HG02678 (cell line): Measurements from ENCODE around the gene GTPBP6.
"Not testable (repeated sequence)": the region's sequence is repeated elsewhere in the genome, so short reads cannot be mapped to it uniquely, and the experiment has no call there.

Experiments
- ATAC-seq: cut with Tn5 transposase; IDR thresholded peaks from one replicate; pipeline ENCODE4 v1.9.1; 2021; ENCODE audit warnings: mild to moderate bottlenecking, moderate library complexity; ENCODE audit not compliant: unreplicated experiment

Gene GTPBP6

DNA sequence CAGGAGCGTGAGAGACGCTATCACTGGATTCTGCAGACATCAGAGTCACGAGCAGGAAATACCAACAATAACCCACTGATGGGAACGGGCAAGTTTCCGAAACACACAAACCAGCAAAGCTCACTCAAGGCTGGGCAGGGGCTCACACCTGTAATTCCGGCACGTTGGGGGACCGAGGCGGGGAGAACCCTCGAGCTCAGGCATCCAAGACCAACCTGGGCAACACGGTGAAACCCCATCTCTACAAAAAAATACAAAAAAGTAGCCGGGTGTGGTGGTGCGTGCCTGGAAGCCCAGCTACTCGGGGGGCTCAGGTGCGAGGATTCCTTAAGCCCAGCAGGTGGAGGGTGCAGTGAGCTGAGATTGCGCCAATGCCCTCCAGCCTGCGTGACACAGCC lies 17.2 kb upstream of the GTPBP6 start:
- no peak for ATAC-seq

DNA sequence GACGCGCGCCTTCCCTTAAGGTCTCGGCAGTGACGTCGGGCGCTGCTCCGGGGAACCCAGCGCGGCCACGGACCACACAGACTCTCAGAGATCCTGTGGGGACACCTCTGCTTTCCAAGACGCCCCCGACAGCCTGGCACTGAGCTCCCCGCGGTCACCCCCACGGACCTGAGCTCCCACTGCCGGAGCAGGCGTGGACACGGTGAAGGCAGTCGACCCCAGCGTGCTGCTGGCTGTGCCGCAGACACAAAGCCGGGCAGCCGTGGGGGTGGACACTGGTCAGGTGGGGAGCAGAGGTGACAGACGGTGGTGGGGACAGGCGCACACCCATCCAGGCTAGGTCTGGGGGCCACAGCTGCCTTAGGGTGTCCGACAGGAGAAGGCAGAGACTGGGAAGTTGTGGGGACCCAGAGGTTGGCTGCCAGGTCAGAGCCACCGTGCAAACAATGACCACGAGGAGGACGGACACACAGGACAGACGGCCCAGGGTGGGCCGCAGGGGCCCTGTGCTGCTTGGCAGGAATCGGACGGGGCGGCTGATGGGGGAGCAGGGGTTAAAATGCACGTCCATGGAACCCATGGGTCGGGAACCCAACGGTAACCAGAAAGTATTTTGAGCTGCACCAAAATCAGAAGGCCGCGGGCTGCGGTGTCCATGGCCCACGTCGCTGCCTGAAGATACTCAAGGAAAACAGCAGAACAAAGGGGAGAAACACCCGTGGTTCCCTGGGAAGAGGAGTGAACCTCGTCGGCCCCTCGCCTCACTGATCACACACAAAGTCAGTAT lies 16.6 kb upstream of the GTPBP6 start:
- no peak for ATAC-seq

- no peak for ATAC-seq
These were observed 15.8 kb upstream of the GTPBP6 start for GRCh38 chrX:334331-334891.

- no peak for ATAC-seq
These were observed 15.2 kb upstream of the GTPBP6 start for GRCh38 chrX:333611-334311.

DNA sequence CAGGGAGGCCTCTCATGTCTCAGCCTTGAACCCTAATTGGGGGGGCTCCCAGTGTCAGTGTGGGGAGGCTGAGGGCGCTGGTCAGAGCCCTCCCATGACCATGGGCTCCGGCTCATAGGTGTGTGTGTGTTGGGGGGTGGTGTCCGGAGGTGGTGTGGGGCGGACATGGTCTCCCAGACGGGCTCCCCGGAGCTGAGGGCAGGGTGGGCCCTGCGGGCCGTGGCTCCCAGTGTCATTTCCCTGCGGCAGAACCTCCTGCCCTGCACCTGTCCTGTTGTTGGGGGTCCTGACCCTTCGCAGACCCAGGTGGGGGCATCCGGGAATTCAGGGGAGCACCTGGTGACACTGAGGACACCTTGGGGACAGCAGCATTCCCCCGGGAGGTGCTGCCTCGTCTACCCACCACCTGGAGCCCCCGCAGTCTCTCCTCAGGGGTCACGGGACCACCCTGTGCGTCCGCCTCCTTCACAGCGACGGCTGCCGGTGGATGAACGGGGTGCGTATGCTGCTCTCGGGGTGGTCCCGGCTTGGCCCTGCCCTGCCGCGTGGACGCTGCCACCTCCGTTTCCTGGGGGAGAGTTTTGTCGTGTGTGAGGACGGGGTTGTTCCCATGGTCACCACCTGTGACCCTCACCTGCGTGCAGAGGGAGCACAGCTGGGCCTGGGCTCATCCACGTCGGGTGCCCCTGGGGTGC lies 14.5 kb upstream of the GTPBP6 start:
- ATAC-seq = no peak

DNA sequence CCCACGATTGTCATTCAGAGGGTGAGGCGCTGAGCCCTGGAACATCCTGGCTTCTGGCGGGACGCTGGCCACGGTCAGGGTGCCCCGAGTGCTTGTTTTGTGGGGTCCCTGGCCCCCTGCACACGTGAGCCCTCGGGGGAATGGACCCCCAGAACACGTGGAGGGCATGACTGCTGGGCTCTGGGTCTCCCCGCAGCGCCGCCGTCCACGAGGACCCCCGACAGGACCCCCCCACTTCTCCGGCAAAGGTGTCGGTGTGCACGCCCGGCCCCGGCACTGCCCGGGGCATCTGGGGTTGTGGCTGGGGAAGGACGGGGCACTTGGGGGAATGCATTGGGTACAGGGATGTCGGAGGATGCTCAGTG lies 13.9 kb upstream of the GTPBP6 start:
- ATAC-seq = no peak

DNA sequence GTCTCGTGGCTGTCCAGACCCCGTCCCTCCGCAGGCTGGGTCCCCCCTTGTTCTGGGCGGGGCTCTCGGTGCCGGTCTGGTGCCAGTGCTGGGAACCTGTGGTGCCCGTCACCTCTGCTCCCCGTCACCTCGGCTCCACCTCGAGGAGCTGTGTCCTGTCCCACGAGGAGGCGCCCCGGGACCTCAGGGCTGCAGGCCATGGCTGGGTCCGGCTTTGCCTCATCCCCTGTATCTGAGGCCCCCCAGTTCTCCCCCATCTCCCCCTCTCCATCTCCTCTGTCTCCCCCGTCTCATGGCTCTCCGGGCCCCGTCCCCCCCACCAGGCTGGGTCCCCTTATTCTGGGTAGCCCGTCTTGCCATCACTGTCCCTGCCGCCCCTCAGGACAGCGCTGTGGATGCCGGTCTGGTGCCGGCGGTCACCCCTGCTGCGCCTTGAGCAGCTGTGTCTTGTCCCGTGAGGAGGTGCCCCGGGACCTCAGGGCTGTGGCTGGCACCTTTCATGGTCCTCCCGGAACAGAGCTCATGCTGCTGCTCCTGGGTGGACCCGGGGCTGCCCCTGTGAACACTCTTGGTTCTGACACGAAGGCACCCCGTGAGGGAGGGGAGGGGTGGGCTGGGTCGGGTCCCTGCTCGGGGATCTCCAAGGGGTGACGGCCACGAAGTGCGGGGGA lies 13.4 kb upstream of the GTPBP6 start:
- no peak for ATAC-seq

DNA sequence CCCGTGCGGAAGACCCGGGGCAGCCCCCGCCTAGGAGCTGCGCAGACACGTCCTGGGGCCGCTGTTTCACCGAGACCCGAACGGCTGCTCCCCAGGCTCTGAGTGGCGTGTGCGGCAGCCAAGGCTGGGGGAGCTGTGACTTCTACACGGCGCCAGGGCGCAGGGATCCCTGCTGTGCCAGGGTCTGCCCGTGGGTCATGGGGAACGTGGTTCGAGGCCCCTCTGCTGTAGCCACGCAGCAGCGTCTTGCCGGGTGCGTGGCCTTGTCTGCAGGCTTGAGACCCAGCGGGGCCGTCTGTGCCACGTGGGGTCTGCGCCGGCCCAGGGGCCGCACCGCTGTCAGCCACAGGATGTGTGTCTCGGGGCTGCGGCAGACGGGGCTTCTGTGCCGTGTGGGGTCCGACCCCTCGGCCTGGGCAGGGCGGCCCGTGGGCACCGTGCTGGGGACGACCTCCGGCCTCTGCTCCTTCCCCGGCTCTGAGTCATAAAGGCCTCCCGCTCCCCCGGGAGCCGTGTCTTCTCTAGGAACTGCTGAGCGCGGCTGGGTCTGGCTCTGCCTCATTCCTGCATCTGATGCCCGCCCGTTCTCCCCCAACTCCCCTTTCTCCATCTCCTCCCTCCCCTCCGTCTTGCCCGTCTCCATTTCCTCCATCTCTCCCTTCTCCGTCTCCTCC lies 12.7 kb upstream of the GTPBP6 start:
- no peak for ATAC-seq

DNA sequence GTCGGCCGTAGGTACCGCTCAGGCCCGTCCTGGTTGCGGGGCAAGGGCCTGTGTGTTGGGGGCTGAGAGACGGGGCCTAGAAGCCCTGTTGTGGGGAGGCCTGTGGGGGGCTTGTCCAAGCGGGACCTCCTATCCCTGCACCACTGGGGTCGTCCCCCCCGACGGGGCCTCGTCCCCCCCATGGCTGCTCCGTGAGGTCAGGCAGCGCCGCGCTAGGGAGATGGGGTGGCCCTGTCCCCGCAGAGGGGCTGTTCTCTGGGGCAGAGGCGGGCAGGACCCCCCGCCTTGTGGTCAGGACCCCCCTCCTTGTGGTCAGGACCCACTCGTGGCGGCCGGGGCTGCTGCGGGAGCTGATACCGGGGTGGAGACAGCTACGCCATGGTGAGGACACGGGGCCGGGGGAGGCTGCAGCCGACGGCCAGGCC lies 12.1 kb upstream of the GTPBP6 start:
- ATAC-seq = no peak

DNA sequence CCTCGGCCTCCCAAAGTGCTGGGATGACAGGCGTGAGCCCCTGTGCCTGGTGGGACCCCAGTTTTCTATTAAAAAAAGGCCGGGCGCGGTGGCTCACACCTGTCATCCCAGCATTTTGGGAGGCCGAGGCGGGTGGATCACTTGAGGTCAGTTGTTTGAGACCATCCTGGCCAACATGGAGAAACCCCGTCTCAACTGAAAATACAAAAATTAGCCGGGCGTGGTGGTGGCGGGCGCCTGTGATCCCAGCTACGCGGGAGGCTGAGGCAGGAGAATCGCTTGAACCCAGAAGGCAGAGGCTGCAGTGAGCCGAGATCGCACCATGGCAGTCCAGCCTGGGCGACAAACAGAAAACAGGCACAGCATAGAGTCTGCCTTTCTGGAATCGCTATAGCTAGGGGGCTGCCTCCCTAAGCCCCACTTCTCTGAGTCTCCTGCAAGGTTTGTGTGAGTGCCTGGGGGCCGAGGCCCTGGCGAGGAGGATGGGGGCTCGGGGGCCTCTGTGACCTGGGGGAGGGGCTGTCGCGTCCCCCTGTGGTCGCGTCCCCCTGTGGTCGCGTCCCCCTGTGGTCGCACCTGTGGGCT lies 11.6 kb upstream of the GTPBP6 start:
- not testable (repeated sequence) for ATAC-seq

GRCh38 chrX:329291-329910 lies 10.8 kb upstream of the GTPBP6 start:
- no peak for ATAC-seq

- no peak for ATAC-seq
These were observed 9.1 kb upstream of the GTPBP6 start for GRCh38 chrX:327660-328126.

GRCh38 chrX:324664-325063 lies 6.1 kb upstream of the GTPBP6 start:
- not testable (repeated sequence) for ATAC-seq

DNA sequence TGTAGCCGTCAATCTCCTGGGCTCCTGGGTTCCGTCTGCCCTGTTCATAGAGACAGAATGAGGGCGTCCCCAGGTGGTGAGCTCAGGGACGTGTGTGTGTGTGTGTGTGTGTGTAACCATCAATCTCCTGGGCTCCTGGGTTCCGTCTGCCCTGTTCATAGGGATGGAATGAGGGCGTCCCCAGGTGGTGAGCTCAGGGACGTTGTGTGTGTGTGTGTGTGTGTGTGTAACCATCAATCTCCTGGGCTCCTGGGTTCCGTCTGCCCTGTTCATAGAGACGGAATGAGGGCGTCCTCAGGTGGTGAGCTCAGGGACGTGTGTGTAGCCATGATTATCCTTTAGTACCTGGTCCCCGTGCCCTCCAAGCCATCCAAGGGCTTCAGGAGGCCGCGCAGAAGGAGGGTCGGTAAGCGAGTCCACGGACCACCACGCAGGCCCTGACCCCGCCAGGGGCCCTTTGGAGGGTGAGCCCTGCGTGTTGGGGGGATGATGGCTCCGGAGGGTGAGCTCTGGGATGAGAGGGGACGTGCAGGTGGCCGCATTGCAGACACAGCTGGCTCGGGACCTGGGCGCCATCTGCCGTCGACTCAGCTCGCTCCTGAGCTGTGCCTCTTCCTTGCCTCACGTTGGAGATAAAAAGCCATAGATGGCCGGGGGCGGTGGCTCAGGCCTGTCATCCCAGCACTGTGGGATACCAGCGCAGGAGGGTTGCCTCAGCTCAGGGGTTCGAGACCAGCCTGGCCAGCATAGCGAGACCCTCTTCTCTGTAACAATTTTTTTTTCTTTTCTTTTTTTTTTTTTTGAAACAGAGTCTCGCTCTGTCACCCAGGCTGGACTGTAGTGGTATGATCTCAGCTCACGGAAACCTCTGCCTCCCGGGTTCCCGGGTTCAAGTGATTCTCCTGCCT lies 5.4 kb upstream of the GTPBP6 start:
- ATAC-seq = no peak

DNA sequence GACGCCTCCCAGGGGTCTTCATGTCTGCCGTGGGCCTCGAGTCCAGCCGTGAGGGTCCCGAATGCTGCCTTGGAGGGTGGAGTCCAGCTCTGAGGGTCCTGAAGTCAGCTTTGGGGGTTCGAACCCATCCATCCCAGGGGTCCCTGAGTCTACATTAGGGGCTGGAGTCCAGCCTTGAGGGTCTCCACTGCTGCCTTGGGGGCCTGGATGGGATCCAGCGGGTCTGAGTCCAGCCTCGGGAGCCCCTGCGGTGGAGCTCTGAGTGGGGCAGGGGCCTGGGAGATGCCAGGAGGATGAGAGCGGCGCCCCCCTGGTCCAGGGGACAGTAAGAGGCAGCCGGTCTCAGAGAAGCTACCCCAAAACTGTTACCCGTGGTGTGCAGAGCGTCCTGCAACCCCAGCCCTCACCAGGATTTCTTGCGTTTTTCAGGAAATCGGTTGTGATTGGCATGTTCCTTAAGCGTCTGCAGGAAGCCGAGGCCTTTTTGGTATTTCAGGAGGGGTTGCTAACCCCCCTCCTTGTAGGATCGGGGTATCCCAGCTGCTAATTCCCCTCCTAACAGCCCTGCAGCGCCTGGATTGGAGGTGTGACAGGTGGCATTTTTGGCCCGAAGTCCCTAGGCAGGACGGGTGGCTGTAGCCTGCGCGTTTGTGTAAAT lies 1.7 kb upstream of the GTPBP6 start:
- ATAC-seq = no peak

DNA sequence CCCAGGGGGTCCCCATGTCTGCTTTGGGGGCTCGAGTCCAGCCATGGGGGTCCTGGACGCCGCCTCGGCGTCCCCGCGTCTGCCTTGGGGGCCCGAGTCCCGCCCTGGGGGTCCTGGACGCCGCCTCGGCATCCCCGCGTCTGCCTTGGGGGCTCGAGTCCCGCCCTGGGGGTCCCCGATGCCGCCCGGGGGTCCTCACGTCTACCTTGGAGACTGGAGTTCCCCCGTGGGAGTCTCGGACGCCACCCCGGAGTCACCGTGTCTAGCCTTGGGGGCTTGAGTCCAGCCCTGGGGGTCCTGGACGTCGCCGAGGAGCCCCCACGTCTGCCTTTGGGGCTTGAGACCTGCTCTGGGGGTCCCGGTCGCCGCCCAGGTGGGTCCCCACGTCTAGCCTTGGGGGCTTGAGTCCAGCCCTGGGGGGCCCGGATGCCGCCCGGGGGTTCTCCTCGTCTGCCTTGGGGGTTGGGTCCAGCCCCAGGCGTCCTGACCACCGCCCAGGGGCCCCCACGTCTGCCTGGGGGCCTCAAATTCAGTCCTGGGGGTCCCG lies 1.1 kb upstream of the GTPBP6 start:
- ATAC-seq = no peak

GRCh38 chrX:318068-318738 lies 393 bp downstream of the GTPBP6 start:
- ATAC-seq = peak; percentile 57
